ENCODE measurements around the gene MSI2.

GRCh38 chr17:57534863-57535248 lies 278.5 kb downstream of the MSI2 start:
- no peak for TF ChIP-seq CTCF (IDR thresholded peaks at IDR 0.05; ENCODE audit: insufficient read depth, low read length, poor library complexity, severe bottlenecking)
- no peak for TF ChIP-seq EZH2phosphoT487 (conservative IDR thresholded peaks at IDR 0.05; ENCODE audit: low read length)

All from SU-DHL-6 (cell line).